Sciatic nerve (tissue), 2 donors: ENCODE results near the gene SNRNP70. TPM values are rescaled to one million over a fixed set of nuclear protein-coding genes. Genes with fewer than 3 reads are reported as not detected.
"Not testable (repeated sequence)": the region's sequence is repeated elsewhere in the genome, so short reads cannot be mapped to it uniquely, and the experiment has no call there.

ENCODE experiments used
- ATAC-seq: fragments of 200-7000 bp; cut with Tn5 transposase; one replicate; pipeline ENCODE4 v1.9.1; 2020; ENCODE audit warnings: mild to moderate bottlenecking, moderate library complexity
- DNase-seq: peaks from one replicate; pipeline ENCODE4 v3.0.0-alpha.2; 2020; ENCODE audit warnings: low spot score
- intact Hi-C: fragments of 100-400 bp; cut with DNase I; formaldehyde crosslinking; loops from one replicate; pipeline ENCODE4 v1.14.2; 2022
- total RNA-seq: library from RNA; stranded (reverse); fragmentation: NEBNext Ultra II Directional; extraction: Animal tissue kit (Norgen Biotek cat#: 25700); gene quantifications from one replicate; pipeline ENCODE4 v1.2.1, GENCODE V29; 2021
- donor health status: DM: no; HTN: no; CAD: no.
- donor health status: DM: no; HTN: no; CAD: no.

The SNRNP70 gene
- total RNA-seq, 1 donor from 2014 or later: 299 TPM

DNA sequence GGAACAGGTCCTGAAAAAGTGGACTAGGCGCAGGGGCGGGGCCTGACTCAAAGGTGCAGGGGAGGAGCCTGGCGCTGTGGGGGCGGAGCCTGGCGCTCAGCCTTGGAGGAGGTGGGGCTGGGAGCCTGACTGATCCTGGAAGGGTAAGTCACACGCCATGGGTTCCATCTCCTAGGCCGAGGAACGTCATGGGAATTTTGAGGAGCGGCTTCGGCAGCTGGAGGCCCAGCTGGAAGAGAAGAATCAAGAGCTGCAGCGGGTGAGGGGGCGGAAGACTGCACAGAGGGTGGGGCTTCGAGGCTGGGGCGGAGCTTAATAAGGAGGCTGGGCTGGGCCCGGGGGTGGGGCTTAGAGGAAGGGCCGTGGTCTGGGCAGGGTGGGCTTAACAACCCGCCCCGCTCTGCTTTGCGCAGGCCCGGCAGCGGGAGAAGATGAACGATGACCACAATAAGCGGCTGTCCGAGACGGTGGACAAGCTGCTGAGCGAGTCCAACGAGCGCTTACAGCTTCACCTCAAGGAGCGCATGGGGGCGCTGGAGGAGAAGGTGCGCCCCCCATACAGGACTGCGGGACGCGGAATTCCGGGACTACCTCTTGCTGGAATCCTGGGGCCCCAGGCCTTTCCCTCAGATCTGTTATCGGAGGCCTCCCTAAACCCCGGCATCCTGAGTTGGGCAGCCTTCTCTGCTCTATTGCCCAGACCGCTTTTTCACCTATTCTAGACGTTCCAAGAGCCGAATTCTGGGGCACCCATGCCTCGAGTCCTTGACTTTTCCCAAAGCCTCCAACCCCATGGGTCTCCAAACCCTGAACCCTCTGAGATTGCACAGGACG, 48.6 kb downstream of the SNRNP70 start:
- intact Hi-C loops: no loop called here
- DNase-seq: peak; percentile 78
- peak; percentile 79 for ATAC-seq

DNA sequence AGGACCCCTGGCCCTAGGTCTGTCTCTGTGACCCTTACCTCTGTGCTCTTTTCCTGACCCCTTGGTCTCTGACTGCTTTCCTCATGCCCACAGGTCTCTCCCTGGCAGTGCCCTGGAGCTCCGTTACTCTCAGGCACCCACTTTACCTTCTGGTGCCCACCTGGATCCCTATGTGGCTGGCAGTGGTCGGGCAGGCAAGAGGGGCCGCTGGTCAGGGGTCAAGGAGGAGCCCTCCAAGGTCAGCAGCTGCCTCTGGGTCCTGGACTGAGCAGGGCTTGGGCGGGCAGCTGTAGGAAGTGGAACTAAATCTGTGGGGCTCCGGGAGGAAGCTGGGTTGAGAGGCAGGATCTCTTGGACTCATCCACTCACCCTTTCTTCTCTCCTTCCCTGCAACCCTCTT, 50.4 kb downstream of the SNRNP70 start:
- ATAC-seq (no peak), DNase-seq (no peak)
- intact Hi-C loops: no loop called here

DNA sequence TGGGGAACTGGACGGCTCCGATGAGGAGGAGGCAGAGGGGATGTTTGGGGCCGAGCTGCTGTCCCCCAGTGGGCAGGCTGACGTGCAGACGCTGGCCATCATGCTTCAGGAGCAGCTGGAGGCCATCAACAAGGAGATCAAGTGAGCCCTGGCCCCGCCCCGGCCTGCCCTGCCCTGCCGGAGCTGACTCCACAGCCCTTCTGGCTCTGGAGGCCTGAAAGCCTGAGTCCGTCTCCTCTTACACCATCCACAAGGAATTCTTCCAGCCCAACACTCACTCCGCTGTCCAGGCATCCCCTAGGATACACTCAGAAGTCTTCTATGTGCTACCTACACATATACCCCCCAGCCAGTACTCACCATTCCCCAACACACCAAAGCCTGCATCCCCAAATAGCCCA, 51.5 kb downstream of the SNRNP70 start:
- intact Hi-C loops: no loop called here
- DNase-seq: no peak
- peak; percentile 19 for ATAC-seq

DNA sequence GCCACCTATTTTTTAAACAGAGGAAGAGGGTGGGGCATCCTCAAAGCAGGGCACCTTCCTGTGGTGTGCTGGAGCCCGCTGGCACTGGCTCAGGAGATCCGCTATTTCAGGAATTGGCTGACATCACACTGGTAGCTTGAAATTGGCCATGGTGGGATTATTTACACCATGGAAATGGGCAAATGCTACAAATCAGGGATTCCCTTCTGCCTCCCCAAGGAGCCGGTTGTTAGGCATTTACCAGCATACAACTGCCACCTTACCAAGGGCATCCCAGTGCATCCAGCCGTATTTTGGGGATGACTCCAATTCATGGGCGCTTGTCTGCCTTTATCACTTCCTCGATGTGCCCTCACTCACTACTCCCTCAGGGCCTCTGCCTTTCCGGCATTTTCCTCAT, 55.7 kb downstream of the SNRNP70 start:
- DNase-seq: no peak
- intact Hi-C loops: loop anchor here (10.0 kb wide), 1 partner anchor 56 kb away; the partner anchor contains the start of gene SNRNP70
- ATAC-seq: no peak

- ATAC-seq: no peak
- intact Hi-C loops: loop anchor here (10.0 kb wide), 1 partner anchor 57 kb away; the partner anchor contains the start of gene SNRNP70
- no peak for DNase-seq
Measured at GRCh38 chr19:49141352-49141751, 56.1 kb downstream of the SNRNP70 start.

DNA sequence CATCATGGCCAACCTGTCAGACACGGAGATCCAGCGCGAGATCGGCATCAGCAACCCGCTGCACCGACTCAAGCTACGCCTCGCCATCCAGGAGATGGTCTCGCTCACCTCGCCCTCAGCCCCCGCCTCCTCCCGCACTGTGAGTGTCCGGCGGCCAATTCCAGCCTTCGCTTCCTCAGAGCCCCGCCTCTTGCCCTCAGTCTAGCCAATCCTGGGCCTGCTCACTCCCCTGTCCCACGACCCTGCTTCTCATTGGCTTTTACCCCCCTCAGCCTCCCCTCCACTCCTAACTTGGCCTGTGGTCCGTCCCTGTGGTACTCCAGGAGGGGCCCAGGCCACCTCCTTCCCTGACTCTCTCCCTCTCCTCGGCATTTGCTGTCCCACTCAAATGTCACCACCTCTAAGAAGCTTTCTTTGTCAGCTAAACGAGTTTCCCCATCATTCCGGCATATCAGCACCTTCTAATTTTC, 57.6 kb downstream of the SNRNP70 start:
- peak; percentile 89 for DNase-seq
- intact Hi-C loops: loop anchor here (10.0 kb wide), 1 partner anchor 58 kb away; the partner anchor contains the start of gene SNRNP70
- ATAC-seq: peak; percentile 95

DNA sequence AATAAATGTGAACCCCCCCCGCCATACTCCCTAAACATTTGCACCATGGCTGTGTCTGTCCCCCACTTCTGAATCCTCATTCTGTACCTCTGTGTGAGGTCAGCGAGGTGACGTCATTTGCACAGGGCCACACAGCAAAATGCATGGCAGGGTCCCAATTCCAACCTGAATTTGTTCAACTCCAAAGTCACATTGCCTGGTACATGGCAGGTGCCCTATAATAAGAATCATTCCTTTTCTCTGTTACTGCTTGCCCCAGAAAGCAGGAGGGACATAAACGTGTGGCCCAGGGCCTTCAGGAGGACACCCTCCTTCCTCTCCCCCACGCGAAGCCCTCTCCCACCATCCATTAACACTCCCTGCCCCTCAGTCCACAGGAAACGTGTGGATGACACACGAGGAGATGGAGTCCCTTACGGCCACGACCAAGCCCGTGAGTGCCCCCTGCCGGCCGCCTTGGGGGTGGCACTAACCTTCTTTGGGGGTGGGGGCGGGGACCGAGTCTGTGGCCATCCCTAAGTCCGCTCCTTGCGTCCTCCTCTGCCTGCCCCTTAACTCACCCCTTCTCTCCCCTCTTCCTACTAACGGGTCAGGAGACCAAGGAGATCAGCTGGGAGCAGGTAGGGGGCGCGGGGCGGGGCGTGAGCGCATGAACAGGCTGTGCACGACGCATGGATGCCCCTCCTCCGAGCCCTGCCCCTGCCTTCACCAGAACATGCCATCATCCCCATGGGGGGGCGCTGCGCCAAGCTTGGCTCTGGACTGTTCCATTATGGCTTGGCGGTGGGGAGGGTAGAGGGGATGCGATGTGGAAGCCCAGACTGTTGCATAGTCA, 60.5 kb downstream of the SNRNP70 start:
- ATAC-seq: peak; percentile 25
- peak; percentile 84 for DNase-seq
- intact Hi-C loops: loop anchor here (10.0 kb wide), 1 partner anchor 61 kb away; the partner anchor contains the start of gene SNRNP70

DNA sequence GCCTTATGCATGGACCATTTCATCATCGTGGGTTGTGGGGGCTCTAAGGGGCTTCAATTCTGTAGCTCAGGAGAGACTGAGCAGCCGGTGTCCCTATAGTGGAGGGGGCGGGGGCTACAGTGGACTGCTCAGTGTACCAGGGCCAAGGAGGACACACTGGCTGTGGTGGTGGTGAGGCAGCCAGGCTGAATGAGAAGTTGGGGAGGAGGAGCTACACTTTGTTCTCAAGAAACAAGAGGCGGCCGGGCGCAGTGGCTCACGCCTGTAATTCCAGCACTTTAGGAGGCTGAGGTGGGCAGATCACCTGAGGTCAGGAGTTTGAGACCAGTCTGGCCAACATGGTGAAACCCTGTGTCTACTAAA, 61.1 kb downstream of the SNRNP70 start:
- intact Hi-C loops: loop anchor here (10.0 kb wide), 1 partner anchor 62 kb away; the partner anchor contains the start of gene SNRNP70
- not testable (repeated sequence) for DNase-seq

GRCh38 chr19:49148044-49148682, 62.9 kb downstream of the SNRNP70 start:
- intact Hi-C loops: loop anchor here (10.0 kb wide), 1 partner anchor 63 kb away; the partner anchor contains the start of gene SNRNP70
- DNase-seq (no peak), ATAC-seq (no peak)

More for the DNA sequence above, 61.1 kb downstream of the SNRNP70 start:
- ATAC-seq: not testable (repeated sequence)

GRCh38 chr19:49148784-49149651, 63.8 kb downstream of the SNRNP70 start:
- ATAC-seq: peak; percentile 89
- DNase-seq: peak; percentile 98
- intact Hi-C loops: loop anchor here (10.0 kb wide), 1 partner anchor 64 kb away; the partner anchor contains the start of gene SNRNP70

- intact Hi-C loops: loop anchor here (10.0 kb wide), 1 partner anchor 65 kb away; the partner anchor contains the start of gene SNRNP70
- ATAC-seq: peak; percentile 69
- DNase-seq: peak; percentile 71
Measured at GRCh38 chr19:49149652-49150105, 64.4 kb downstream of the SNRNP70 start.

- ATAC-seq (peak; percentile 82), DNase-seq (peak; percentile 87)
- intact Hi-C loops: no loop called here
Measured at GRCh38 chr19:49150106-49150943, 65.1 kb downstream of the SNRNP70 start.

DNA sequence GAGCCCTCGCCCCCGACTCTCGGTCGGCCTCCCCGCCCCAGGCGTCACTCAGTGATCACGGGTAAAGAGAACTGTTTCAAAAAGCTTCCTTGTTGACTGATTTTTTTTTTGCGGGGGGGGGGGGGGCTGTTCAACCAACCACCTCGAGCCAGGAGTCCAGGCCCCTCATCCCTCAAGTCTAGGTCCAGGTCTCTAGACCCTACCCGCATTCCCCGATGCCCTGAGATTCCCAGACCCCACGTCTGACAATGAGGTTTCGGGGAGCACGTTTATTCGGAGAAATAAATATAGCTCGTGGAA, 65.6 kb downstream of the SNRNP70 start:
- intact Hi-C loops: no loop called here
- DNase-seq (no peak), ATAC-seq (no peak)

DNA sequence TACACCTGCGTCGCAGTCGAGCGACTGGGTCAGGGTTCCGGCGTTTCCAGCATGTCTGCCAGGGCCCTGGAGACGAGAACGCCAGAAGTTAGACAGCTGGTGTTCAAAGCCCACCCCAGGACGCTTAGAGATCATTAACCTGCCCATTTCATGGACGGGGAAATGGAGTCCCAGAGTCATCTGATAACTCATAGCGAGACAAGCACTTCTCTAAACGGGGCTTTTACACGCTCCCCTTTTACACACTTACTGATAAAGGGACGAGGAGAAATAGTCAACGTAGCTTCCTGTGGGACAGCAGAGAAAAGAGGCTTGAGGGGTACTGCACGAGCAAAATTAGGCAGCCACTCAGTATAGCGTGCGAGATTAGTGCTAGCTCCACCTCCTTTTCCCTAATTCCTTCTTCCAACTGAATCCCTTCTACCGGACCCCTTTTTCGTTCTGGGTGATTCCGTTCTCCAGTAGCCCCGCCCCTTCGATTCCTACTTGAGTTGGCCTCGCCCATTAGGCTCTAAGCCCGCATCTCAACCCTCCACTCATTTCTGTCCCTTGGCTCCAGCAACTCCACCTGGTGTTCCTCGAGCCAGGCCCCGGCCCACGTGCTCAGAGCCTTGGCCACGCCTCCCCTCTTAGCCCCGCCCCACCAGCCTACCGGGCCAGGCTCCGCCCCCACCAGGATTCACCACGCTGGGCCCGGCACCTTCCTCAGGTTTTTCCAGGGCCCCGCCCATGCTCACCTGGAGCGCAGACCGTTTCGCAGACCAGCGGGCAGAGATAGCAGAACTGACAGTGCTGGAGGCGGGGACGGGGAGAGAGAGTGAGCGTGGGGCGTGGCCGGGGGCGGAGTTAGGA, 66.2 kb downstream of the SNRNP70 start:
- ATAC-seq: no peak
- intact Hi-C loops: no loop called here

GRCh38 chr19:49152119-49152550, 66.9 kb downstream of the SNRNP70 start:
- ATAC-seq: no peak
- intact Hi-C loops: no loop called here
- DNase-seq: no peak

More for the DNA sequence above, 66.2 kb downstream of the SNRNP70 start:
- DNase-seq: peak; percentile 75

- intact Hi-C loops: no loop called here
- ATAC-seq (no peak), DNase-seq (no peak)
Measured at GRCh38 chr19:49153167-49153809, 68.0 kb downstream of the SNRNP70 start.
